Stimulated activated CD8-positive, alpha-beta memory T cell treated with anti-CD3 and anti-CD28 coated beads, Interleukin-12 subunit alpha, Interleukin-12 subunit beta, amount 100 ng/mL, for 24 hours (primary cell): ENCODE results near the gene CDHR1.
"Not testable (repeated sequence)": the region's sequence is repeated elsewhere in the genome, so short reads cannot be mapped to it uniquely, and the experiment has no call there.

Experiments
- DNase-seq: peaks from one replicate; pipeline ENCODE4 v3.0.0-alpha.2; 2020; ENCODE audit errors: extremely low read depth

CDHR1 gene

DNA sequence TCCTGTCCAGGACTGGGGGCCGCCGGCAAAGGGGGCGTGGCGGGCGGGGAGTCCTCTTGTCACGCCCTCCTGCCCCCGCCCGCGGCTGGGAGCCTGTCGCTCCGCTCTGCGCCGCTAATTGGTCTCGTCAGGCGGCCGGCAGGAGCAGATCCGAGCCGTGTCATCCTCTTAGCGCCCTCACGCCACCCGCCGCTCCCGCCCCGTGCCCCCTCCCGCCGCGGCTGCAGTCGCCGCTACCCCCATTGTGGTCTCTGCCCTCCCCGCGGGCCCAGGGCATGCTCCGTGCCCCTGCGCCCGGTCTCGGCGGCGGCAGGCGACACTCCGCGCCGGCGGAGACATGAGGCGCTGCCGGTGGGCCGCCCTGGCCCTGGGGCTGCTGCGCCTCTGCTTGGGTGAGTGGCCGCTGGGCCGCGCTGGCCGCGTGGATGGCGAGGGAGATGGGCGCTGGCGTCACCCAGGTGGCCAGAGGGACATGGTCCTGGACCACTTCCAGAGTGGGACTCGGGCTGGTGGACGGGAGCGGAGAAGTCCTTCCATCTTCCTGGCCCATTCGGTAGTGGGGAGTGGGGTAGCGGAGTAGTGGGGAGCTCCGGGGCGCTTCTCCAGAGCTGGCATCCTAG is at the start of gene CDHR1:
CDHR1 (plus strand) TSS at position 114 of the 620 bp plus-strand sequence; CDS start at position 338, 224 bp downstream.
- DNase-seq, result peak; percentile 16

DNA sequence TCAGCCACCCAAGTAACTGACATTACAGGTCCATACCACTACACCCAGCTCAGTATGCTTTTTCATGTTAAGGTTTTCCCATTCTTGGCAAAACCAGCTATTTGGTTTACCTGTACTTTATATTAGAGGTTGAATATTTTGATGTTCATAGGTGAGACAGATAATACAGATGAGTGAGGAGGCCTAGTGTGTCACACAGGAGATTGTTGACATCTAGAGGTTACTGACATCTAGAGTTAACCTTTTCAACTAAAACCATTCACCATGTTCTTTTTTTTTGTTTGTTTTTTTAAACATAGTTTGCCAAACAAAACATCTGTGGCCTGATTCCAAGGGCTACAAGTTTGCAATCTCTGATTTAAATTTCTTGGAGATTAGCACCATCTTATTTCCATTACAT is 47.0 kb upstream of the CDHR1 start:
- DNase-seq, result no peak

DNA sequence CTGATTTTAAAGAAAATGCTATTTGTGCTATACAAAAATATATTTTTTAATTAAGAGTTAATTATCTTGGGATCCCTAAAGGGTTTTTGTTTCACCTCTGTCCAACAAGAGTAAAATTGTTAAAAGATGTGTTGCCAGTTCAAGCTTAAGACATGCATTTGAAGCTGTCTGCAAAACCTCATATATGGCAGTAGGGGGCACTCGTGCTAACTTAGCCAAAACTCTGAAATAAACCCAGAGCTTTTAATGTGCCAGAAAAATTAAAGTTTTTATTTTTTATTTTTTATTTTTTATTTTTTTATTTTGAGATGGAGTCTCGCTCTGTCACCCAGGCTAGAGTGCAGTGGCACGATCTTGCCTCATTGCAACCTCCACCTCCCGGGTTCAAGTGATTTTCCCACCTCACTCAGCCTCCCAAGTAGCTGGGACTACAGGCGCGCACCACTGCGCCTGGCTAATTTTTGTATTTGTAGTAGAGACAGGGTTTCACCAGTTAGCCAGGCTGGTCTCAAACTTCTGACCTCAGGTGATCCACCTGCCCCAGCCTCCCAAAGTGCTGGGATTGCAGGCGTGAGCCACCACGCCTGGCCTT is 46.2 kb upstream of the CDHR1 start:
- DNase-seq, result not testable (repeated sequence)

DNA sequence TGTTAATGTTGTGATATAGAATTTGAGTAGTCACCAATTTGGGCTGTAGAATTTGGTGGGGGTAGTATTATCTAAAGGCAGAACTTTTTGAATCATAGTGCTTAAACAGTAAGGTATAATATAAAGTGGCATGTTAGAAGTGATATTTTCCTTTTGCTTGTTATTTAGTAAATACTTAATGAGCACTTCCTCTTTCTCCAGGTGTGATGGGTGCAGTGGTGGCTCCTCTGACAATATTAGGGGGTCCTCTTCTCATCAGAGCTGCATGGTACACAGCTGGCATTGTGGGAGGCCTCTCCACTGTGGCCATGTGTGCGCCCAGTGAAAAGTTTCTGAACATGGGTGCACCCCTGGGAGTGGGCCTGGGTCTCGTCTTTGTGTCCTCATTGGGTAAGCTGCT is 44.5 kb upstream of the CDHR1 start:
- no peak for DNase-seq

DNA sequence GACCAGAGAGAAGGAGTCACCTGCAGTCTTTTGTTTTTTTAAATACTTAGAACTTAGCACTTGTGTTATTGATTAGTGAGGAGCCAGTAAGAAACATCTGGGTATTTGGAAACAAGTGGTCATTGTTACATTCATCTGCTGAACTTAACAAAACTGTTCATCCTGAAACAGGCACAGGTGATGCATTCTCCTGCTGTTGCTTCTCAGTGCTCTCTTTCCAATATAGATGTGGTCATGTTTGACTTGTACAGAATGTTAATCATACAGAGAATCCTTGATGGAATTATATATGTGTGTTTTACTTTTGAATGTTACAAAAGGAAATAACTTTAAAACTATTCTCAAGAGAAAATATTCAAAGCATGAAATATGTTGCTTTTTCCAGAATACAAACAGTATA is 41.6 kb upstream of the CDHR1 start:
- no peak for DNase-seq

DNA sequence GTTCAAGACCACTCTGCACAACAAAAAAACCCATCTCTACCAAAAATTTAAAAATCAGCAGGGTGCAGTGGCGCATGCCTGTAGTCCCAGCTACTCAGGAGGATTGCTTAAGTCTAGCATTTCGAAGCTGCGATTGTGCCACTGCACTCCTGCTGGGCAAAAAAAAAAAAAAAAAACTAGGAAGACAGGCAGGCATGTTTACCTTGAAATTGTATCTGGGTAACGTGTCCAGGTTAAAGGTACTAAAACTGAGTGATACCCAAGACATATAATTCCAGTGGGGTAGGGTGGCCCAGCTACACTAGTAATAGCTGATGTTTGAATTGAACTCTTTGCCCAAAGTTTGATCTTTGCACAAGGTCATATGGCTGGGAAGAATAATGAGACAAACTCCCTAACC is 38.8 kb upstream of the CDHR1 start:
- DNase-seq, result no peak

DNA sequence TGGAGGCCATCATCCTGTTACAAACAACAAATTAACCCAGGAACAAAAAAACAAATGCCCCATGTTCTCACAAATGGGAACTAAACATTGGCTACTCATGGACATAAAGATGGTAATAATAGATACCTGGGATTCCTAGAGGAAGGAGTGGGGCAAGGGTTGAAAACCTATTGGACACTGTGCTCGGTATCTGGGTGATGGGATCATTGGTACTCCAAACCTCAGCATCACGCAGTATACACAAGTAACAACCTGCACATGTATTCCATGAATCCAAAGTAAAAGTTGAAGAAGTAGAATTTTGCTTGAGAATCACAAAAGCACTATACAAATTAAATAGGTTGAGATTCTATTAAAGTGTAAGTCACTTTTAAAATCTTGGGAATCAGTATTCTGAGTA is 38.3 kb upstream of the CDHR1 start:
- DNase-seq, result no peak

DNA sequence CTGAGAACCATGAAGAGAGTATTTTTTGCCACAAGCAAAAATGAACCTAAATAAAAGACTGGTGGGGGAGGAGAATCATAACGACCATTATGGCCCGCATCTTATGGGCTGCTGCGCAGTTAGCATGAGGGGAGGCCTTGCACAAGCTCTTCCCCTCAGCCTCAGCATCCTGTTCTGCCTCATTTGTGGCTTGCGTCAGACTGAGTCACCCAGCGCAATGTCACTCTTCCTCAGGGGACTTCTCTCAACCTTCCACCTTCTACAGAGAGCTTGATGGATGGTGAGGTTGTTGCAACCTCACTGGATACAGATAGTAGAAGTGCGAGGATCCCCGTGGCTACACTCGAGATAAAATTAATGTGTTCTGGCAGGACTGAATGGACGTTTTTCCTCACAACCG is 37.6 kb upstream of the CDHR1 start:
- peak; percentile 26 for DNase-seq

DNA sequence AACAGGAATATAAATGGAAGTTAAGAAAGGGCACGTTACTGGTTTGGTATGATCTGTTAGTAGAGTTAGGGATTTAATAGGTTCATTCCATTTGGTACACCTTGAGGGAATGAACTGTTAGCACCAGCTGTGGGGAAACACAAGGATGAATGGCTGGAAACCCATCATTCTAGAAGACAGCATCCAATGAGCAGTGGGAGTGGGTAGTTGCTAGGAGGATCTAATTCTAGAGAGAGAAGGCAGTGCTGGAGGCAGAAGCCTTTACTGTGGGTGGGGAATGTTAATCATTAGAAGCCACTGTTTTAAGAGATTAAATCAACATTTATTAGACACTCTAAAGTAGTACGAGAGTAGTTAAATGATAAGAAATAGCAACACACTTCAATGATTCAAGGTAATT is 36.3 kb upstream of the CDHR1 start:
- no peak for DNase-seq

DNA sequence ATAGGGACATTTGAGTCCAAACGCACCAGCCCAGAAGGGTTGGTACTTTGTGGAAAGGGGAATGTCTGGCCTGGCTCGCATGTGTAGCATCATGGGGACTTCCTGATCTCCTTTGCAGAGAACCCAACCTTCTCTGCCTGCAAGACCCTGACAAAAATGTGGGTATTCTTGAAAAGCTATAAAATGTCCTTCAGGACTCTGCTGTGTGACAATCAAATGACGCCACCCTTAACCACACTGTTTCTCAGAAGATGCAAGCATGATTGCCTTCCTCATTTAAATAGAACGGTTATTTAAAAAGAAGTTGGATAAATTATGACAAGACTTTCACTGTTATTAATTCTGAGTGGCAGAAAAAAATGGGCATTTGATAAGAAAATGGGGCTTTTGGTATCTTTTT is 35.8 kb upstream of the CDHR1 start:
- no peak for DNase-seq

DNA sequence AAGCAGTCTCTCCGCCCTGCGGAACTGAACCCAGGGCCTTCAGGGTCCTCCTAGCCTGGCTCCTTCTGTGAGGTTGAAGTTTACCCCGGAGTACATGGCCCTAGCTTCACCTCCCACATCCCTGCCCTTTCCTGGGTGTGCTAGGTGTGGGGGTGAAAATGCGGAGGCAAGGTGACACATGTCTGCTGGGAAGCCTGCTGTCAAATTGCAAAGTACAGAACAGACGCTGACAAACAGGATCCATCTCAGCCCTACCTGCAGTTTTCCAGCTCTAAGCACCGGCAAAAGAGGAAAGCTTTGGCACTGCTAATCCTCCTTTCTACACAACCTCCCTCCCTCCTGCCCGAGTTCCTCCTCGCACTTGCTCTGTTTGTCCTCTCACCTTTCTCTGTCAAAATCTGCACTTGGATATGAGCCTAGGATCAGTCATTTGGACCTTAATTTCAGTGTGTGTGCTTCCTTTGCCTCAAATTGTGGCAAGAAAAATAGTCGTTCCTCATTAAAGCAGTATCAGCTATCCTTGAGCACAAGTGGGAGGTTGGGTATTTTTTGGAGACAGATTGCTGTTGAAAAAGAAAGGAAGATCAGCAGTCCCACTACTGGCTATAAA is 35.2 kb upstream of the CDHR1 start:
- DNase-seq, result no peak

DNA sequence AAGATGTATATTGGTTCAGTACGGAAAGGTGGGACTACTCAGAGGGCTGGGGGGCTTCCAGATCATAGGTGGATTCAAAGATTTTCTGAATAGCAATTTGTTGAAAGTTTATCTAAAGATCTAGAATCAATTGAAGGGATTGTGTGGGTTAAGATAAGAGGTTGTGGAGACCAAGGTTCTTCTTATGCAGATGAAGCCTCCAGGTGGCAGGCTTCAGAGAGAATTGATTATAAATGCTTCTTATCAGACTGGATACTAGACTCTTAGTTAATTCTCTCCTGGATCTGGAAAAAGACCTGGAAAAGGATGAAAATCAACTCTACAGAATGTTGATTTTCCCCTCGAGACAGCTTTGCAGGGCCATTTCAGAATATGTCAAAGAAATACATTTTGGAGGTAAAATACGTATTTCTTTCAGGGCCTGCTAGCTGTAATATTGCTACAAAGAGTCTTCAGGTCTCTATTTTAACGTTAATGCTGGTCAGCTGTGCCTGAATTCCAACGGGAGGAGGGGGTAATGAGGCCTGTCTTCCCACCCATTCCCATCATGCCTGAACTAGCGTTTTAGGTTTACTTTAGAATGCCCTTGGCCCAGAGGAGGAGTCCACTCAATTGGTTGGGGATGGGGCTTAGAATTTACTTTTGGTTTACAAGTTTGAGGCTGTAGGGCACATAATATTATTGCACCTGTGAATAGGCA is 33.5 kb upstream of the CDHR1 start:
- DNase-seq, result no peak

DNA sequence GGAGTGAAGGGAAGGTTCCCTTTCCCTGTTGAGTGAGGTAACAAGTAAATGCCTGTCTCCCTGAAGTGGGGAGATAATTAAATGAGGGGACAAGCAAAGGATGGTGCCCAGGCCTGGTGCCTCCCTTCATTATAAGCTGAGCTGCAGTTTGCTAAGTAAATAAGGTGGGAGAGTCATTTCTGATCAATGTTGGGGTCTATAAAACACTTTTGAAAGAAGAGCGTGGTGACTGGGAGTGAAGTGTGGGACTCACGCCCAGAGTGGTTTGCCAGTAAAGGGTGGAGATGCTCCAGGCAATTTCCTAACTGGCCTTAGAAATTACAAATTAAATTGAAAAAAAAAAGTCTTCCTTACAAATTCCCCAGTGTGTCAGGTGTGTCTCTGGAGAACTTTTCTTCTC is 30.3 kb upstream of the CDHR1 start:
- no peak for DNase-seq

DNA sequence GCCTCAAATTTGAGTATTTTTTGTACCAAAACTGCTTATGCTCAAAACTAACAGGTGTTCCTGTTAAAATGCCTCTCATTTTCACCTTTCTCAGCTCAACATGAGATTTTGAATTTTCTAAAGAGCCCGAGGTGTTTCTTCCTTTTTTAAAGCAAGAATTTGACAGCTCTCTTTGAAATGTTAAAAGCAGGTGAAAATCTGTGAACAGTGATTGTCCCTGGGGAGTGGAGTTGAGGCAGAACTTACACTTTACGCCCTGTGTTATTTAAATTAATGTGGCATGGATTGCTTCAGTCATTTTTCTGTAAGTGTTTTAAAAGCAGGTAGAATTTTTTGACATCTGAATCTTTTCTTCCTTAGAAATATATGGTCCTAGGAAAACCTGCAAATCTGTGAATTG is 29.9 kb upstream of the CDHR1 start:
- no peak for DNase-seq

DNA sequence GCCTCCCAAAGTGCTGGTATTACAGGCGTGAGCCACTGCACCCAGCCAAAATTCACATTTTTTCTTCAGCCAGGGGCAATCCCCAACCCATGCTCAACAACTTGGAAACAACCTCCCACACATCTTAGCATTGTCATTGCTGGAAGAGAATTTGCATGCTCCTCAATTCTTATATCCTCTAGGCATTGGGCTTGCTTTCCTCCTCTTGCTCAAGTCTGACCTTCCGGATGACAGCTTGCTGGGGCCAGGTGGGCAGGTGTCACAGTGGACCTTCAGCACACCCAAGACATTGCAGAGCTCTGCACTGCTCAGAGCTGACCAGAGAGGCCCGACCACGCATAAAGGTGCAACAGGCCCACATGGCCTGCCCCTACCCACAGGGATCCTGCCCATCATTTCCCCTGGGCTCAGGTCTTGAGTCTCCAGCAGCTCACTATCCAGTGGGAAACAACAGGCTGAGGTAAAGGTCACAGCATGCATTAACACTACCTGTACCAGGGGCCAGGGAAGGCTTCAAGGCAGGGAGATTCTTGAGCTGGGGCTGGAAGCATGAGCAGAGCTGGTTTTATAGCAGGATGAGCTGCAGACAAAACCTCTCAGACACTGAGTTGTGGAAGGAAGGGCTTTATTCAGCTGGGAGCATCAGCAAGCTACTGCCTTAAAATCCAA is 27.6 kb upstream of the CDHR1 start:
- DNase-seq, result no peak

DNA sequence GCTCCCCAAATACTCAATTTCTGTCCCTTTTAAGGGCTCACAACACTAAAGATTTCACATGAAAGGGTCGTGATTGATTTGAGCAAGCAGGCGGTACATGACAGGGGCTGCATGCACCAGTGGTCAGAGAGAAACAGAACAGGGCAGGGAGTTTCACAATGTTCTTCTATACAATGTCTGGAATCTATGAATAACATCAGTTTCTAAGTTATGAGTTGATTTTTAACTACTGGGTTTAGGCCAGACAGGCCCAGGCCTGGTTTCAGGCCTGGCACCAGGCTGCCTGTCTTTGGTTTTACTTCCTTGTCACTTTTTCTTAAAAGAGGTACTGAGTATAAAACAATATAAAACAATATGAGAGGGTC is 27.1 kb upstream of the CDHR1 start:
- DNase-seq, result not testable (repeated sequence)

DNA sequence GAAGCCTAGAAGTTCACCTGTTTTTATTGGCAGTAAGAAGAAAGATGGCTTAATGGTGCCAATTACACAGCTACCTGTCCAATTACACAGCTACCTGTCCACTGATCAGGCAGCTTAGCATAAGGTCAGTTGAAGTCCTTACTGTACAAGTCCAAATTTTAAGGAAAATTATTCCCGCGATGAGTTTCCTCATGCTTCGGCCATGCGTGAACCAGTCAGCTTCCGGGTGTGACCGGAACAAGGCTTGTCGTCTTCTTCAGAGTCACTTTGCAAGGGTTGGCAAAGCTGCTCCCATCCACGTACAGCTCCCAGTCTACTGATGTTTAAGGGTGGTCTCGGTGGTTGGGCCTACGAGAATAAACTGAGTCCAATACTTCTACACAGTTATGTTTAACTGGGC is 26.0 kb upstream of the CDHR1 start:
- DNase-seq, result not testable (repeated sequence)

DNA sequence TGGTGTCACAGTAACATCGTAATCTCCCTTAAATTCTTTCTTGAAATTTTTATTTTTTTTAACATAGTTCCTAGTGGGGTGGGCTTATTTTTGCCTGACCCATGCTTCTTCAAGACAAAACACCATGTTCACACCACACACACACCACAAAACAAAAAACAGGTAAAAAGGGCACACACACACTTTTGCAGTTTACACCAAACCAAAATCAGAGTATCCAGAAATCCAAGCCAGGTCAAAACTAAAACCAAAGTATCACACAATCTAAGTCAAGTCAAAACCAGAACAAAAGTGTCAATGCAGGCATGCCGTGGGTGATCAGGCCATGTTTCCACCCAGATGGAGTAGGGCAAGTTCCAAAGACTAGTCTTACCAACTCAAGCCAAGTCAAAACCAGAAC is 23.1 kb upstream of the CDHR1 start:
- not testable (repeated sequence) for DNase-seq

DNA sequence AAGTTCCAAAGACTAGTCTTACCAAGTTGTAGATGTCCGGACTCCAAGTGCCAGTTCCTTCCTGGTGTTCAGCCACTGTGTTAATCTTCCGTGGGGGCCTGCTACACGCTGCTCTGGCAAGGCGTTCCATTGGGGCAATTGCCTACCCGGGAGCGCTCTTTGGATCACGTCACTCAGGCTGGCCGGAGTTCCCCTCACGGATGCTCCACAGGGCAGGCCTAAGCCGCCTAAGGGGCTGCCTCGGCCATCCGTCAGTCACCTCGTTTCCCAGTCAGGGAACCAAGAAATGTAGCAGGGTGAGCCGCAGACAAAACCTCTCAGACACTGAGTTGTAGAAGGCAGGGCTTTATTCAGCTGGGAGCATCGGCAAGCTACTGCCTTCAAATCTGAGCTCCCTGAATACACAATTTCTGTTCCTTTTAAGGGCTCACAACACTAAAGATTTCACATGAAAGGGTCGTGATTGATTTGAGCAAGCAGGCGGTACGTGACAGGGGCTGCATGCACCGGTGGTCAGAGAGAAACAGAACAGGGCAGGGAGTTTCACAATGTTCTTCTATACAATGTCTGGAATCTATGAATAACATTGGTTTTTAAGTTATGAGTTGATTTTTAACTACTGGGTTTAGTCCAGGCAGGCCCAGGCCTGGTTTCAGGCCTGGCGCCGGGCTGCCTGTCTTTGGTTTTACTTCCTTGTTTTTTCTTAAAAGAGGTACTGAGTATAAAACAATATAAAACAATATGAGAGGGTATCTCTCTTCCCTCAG is 22.5 kb upstream of the CDHR1 start:
- not testable (repeated sequence) for DNase-seq

DNA sequence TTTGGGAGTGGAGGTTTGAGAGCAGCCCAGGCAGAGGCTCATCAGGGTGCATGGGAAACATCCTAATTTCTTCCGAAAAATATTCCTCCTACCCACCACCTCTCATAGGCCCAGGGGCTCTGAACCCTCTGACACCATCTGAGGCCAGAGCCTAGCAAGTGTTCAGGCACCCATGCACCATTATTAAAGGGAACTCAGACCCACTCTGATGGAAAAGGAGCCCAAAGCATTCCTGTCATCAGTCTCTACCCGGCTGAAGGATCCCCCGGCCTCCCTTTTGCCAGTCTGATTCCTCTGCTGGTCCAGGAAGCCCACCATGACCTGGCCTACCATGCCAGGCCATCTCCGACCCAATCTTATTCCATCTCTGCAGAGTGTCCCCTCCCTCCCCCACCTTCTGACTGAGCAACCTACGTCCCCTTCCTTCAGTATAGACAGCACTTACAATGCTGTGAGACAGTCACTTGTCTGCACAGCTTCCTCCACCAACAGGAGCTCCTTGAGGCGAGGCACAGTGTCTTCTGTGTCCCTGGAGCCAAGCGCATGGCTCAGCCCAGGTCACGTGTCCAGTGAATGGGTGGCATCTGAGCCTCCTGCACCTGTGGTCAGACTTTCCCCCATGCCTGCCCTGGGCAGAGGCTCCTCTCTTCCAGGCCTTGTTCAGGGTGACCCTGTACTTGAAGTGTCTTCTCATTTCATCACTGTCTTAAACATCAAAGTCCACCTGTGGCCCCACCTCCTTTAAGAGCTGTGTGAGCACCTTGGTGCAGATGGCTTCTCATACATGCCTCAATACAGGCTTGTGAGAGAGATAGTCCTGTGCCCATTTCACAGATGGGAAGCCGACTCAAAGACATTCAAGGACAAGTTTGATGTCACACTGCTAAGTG is 21.6 kb upstream of the CDHR1 start:
- no peak for DNase-seq

DNA sequence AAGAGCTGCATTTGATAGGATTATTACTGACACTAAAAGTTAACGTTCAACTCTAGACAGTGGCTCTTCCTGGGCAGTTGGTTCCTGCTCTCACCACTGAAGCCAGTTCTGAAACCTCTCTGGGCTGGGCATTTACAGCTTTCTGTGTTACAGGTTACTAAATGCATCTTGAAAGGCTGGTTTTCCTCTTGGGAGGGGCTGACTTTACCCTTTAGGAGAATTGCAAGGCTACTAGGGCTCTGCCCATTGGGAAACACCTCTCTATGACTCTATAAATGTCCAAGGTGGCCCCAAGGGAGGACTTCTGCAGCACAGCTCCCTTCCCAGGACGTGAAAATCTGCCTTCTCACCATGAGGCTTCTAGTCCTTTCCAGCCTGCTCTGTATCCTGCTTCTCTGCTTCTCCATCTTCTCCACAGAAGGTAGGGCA is 20.8 kb upstream of the CDHR1 start, which contains the start of gene GPR15LG:
GPR15LG (plus strand) TSS at position 301 of the 429 bp plus-strand sequence; CDS start at position 352, 51 bp downstream.
- no peak for DNase-seq
